Heart left ventricle (tissue), 13 donors: Measurements from ENCODE around the gene ZNF771.

Source experiments
- POLR2A ChIP-seq, 2 donors: fragments of 450-650 bp; IDR thresholded peaks; one replicate each; pipeline ENCODE4 v1.6.1; 2017; ENCODE audit warnings: antibody characterized with exemption in 2 of 2, mild to moderate bottlenecking in 2 of 2, moderate library complexity in 2 of 2
- TF ChIP-seq, protein P1 (sequence below), 12 donors: fragments of 200-600 bp; sonication (generic) in 4 of 12; IDR thresholded peaks; one replicate each; pipeline versions ENCODE4 v1.5.0 to v1.8.0; 2018 to 2022; ENCODE audit warnings: antibody characterized with exemption in 12 of 12, mild to moderate bottlenecking in 5 of 12
- donor health status: ischemic (EF 13 %, LVEDD 7.1; RV severe dilation, severe dysfunction).
- donor health status: DM: no; HTN: yes; CAD: no.
- donor health status: DM: no; HTN: no; CAD: no.
- donor health status: ischemic (EF 25% LVEDD 6.9; RV normal size, moderate dysfunction).
- donor health status: ischemic (EF 25% LVEDD 5.7; RV mildly dilated, moderate dysfunction).
- donor health status: ischemic (EF 35%, LVEDD 5.7; RV mildly dilated, moderate dysfunction).
- donor health status: nonischemic (EF 11% LVEDD 7.7; RV severe dilation, severe dysfunction).
- donor health status: DM: yes; HTN: yes; CAD: no.
- donor health status: PGD.
- donor health status: ischemic (EF 29% LVEDD 5.4; RV normal size, mild dysfunction).
- donor health status: nonischemic (EF 23%, LVEDD 6.1; RV moderate dilation, normal function).

DNA sequence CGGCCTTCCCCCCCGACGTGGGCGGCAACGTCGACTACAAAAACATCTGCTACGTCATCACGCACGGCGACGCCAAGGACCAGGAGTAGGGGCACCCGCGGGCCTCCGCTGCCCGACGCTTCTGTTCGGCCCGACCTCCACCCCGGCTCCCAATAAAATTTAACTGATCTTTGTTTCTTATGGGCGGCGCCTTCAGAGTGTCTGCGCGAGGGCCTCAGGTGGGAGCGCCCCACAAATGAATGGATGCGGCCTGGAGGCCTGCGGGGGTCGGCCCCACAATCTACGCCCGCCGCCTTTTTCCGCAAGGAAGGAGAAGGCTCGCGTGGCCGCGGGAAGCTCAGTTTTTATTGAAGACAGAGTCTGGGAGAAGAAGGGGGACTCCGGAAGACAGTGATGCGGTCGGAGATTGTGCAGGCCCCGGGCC, 29.6 kb upstream of the ZNF771 start:
- TF ChIP-seq, protein P1, sequence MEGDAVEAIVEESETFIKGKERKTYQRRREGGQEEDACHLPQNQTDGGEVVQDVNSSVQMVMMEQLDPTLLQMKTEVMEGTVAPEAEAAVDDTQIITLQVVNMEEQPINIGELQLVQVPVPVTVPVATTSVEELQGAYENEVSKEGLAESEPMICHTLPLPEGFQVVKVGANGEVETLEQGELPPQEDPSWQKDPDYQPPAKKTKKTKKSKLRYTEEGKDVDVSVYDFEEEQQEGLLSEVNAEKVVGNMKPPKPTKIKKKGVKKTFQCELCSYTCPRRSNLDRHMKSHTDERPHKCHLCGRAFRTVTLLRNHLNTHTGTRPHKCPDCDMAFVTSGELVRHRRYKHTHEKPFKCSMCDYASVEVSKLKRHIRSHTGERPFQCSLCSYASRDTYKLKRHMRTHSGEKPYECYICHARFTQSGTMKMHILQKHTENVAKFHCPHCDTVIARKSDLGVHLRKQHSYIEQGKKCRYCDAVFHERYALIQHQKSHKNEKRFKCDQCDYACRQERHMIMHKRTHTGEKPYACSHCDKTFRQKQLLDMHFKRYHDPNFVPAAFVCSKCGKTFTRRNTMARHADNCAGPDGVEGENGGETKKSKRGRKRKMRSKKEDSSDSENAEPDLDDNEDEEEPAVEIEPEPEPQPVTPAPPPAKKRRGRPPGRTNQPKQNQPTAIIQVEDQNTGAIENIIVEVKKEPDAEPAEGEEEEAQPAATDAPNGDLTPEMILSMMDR (IDR thresholded peaks at IDR 0.05) = no peak
- peak in 1 of 2 donors; percentile 39 for TF ChIP-seq POLR2A (IDR thresholded peaks at IDR 0.05)
